HG02623 (cell line): ENCODE results near the gene RBMS3.

Source experiments
- ATAC-seq: cut with Tn5 transposase; IDR thresholded peaks from one replicate; pipeline ENCODE4 v1.9.1; 2021; ENCODE audit warnings: moderate library complexity; ENCODE audit not compliant: unreplicated experiment

Gene RBMS3

DNA sequence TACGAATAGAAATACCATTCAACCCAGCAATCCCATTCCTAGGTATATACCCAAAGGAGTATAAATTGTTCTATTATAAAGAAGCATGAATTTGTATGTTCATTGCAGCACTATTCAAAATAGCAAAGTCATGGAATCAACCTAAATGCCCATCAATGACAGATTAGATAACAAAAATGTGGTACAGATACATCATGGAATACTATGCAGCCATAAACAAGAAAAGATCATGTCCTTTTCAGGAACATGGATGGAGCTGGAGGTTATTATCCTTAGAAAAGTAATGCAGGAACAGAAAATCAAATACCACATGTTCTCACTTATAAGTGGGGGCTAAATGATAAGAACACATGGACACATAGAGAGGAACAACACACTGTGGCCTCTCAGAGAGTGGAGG, 571.9 kb downstream of the RBMS3 start:
- no peak for ATAC-seq

DNA sequence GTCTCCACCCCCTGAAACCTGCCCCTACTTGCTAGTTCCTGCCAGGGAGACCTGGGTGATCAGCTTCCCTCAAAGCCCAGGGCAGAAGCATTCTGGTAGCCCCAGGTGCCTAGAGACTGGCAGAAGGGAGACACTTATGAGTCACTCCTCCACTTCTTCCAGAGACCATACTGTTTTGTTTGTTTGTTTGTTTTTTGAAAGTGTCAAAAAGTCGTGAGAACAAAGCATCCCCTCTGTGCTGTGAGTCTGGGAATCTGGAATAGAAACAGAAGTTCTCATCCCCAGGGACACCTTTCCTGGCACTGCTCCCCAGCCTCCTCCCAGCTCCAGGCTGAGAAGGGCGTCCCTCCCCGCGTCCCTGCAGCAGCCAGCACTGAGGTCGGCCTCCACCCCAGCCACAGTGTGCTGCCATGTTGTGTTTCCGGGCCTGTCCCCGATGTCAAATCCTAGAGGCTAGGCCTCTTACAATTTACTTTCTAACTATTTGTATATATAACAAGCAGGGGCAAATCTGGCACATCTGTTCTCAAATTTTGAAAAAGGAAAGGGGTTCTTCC, 573.0 kb downstream of the RBMS3 start:
- ATAC-seq: no peak

DNA sequence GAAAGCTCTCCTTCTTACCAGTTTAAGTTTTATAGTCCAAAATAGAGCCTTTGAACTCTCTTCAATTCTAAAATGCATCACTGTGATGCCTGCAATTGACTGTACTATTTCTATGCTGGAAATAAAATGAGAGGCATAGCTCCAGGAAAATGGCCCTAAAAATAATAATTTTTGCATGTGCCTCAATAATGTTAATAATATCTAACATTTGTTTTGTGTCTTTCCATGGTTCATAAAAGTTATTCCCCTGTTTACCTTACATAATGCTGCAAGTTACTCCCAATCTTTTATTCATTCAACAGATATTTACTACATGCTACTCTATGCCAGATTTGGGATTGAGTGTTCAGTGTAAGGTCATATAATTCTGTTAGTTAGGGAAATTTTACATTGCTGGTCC, 574.0 kb downstream of the RBMS3 start:
- ATAC-seq: no peak

DNA sequence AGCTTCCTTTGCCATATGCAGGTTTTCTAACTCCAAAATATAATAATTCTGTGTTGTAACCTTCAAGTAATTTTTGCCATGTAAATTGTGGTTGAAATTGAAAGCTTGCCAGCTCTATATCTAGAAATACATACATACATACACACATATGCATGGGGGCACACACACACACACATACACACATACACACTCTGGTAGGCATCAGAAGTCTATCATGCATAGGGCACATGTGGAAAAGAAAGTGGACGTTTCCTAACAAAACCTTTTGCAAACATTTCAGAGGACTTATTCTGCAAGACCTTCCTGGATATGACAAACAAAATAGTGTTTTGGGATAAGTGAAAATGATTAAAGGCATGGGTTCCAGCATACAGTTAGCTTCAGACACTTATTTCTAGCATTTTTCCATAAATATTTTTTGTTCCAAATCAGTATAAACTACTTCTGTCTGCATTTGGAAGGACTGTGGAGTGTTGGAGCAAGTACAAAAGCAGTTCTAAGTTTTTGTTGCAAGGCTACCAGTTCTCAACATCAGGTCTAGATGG, 578.9 kb downstream of the RBMS3 start:
- no peak for ATAC-seq

DNA sequence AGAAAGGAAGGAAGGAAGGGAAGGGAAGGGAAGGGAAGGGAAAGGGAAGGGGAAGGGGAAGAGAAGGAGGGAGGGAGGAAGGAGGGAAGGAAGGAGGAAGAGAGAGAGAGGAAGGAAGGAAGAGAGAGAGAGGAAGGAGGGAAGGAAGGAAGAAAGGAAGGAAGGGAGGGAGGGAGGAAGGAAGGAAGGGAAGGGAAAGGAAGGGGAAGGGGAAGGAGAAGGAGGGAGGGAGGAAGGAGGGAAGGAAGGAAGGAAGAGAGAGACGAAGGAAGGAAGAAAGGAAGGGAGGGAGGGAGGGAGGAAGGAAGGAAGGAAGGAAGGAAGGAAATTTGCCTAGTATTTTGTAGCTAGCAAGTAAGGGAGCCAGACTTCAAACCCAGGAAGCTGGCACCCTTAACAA, 583.9 kb downstream of the RBMS3 start:
- no peak for ATAC-seq

DNA sequence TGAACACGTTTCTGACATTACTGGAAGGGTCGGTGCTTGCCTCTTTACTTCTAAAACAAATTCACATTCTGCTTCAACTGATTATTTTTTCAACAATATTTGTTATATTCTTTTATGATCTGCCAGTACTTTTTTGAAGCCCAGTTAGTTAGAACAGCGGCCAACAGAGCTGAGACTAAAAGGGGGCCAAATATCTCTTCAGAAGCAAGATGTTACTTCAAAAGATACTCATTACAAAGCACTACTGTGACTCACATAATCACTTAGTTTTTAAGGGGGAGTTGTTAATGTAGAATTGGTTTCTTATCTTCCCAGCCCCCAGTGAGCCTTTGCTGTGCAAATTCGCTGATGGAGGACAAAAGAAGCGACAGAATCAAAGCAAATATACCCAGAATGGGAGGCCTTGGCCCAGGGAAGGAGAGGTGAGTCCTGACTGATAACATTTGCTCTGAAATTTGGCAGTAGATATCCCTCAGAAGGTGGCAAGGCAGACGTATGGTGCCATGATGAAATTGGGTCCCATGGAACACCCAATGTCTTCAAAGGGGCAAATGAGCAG, 587.8 kb downstream of the RBMS3 start:
- no peak for ATAC-seq

DNA sequence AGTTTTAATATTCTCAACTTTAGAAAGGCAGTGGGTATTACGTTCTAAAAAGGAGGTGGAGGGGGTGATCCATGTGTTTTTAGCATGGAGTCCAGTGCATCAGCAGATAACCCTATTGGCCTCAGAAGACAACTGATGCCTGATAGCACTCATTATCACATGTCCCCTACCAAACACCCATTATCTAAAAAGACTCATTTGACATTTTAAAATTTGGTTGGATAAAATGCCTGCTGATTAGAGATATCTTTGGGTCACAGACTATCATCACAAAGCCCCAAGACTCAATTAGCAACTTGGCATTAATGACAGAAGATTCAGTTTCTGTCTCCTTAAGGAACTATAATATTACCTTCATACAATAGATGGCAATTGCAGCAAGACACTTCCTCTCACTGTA, 589.3 kb downstream of the RBMS3 start:
- ATAC-seq: no peak

DNA sequence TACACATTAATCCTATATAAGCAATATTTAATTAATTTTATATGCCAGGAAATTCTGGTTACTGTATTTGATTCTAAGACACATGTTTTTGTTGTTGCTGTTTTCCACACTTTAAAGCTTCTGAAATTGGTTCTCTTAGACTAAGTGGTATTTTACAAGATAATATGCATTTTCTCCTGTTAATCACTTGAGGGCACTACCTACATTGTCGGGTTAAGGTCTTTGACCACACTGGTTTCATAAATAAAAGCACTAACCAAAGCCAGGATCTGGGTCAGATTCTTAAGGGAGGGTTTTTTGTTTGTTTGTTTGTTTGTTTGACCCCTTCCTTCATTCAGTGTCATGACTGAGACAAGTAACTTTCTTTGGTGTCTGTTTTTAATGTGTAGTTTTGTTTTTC, 590.2 kb downstream of the RBMS3 start:
- ATAC-seq: no peak

DNA sequence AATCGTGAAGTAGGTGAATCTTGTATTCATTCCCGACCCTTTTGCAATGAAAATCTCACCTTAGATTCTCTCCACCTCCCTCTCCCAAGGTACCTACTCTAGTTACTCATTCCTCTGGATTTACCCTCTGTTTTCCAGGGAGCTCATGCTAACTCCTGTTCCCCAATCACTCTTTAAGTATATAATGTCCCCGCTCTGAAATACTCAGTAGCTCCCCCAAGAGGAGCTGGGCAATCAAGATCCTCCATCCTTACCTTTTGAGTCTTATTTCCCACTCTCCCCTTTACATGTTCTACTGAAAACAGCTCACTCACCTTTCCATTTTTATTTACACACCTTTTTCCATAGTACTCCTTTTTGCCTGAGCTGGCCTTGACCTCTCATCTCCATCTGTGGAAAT, 599.9 kb downstream of the RBMS3 start:
- ATAC-seq: no peak

DNA sequence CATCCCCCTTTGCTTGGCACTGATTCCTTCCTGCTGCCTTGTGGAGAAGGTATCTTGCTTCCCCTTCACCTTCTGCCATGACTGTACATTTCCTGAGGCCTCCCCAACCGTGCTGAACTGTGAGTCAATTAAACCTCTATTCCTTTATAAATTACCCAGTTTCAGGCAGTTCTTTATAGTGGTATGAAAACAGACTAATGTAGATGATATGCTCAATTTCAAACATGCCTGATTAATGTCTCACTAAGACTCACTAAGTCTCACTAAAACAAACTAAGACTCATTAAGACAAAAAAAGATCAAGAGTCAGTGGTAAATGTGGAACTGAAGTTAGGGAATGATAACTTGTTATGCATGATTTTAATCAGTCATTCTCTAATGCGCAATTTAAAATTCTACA, 606.6 kb downstream of the RBMS3 start:
- ATAC-seq: no peak

DNA sequence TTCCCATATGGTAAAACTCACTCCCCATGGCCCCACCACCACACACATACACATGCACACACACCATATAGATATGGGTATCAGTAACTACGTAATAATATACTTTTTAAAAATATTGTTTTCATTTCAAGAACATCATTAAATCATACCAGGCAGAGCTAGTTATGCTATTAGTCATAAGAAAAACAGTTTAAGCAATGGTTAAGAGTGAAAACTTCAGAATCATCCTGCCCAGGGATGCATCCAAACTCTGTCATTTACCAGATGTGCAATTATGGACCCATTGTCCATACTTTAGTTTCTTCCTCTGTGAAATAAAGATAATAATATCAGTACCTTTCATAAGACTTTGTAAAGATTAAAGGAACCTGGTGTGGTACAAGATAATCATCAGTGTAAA, 608.3 kb downstream of the RBMS3 start:
- ATAC-seq: no peak

DNA sequence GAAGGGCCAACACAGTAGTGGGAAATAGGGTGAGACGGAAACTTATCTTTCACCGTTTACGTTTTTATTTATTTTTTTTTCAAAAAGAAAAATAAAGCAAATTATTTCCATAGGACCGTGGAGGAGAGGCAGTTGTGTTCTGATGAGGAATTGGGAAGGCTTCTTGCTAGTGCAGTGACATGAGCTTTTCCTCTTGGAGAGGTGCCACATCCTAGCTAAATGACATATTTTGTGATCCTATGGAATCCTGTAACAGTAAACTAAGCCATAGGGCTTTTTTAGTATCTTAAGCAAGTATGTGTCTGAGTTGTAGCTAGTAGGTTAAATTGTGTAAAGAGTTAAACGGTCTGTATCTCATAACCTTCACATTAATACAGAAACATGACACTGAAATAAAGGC, 609.9 kb downstream of the RBMS3 start:
- no peak for ATAC-seq

DNA sequence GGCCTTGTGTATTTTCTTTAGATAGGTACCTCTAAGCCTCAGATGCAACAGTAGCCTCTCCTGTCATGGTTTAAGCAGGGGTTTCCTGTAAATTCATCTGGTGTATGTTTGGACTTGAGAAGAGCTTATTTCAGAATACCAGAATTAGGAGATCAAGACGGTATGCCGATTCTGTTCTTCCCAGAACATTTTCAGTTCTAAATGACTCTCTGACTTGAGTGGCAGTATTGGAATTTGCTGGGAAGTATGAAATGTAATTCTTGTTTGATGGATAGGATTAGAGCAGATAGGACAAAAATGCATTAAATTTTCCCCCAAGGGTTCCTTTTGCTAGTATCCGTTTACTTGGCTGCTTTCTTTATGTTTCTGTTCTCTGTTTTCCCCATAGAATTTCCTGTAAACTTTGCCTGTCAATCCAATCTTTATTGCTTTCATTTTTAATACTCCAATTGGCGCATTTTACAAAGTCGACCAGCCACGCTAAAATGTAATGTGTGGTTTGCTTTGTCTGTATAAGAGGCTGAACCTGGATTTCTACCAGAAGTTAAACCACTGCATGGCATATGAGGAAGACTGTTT, 612.2 kb downstream of the RBMS3 start:
- ATAC-seq: no peak

DNA sequence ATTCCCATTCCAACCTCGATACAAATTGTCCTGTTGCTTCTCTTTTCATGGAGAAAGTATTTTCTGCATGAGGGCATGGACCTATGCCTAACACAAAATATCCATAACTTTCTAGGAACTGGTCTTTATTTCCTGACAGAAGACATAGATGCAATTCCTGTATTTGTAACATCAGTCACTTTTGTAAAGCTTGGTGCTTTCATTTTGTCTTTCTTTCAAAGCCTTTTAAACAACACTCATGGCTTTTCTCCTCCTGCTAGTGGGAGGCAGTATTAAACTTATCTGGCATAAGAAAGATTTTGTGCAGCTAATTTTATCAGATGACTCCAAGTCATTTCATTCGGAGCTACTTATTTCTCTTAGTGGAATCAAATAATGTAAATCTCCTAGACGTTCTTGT, 616.0 kb downstream of the RBMS3 start:
- ATAC-seq: no peak

DNA sequence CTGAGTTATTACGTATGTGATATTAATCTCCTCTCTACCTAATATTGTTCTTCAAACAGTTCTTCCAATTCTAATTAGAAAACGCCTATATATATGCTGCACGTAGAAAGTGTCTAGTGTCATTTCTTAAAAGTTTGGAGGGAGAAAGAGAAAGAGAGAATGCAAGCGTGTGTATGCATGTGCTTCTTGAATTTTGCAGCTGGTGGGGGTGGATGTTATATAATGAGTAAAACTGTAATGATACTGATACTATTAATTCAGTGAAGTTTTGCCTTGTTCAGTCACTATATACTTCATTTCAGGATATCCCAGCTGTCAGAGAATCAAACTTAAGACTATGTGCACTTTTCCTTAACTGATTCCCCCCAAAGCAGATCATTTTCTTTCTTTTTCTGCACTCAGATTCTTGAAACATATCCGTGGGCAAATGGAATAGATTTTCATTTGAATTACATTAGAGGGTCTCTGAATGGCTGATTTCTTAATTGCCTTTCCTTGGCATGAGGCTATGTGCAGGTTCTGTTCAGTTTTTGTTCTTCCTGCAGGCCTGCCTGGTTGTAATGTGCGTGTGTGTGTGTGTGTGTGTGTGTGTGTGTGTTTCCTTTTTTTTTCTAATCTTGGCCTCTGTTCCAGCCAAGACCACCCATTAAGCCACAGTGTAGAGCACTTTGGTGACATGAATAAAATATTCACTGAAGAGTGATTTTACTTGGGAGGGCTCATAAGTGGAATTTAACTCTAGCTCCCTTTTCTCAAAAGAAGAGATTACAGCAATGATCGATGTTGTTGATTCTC, 617.5 kb downstream of the RBMS3 start:
- no peak for ATAC-seq

DNA sequence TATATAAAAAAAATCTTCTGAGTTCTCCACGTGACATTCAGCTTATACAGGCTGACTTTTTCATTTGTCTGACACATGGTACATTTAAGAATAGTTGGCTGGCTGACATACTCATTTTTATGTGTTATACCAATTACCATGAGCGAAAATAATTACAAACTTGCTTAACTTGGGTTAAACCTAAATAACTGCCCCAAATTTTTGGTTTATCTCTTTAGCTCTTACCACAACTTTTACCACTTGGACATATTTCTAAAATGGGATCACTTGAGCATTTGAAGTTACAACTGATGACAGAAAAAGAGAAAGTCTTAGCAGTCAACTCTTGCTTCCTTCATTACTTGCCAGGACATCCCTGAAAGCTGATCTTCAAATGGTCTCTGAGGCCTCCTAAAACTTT, 618.1 kb downstream of the RBMS3 start:
- no peak for ATAC-seq

DNA sequence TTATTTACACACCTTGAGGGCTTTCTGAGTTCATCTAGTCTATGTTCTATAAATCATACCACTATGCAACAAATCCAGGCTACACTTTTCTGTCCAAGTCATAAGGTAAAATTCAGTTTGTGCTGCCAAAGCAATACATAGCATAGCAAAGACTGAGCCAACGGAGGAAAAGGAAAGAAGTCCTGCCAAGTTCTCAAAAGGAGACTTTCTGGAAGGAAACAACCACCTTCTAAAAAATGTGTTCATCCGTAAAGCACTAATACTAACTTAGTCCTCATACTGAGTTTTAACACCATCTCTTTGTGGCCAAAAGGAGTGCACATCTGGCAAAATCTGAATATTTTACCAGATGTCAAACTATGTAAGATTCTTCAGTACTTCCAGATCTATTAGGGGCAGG, 620.2 kb downstream of the RBMS3 start:
- ATAC-seq: no peak

DNA sequence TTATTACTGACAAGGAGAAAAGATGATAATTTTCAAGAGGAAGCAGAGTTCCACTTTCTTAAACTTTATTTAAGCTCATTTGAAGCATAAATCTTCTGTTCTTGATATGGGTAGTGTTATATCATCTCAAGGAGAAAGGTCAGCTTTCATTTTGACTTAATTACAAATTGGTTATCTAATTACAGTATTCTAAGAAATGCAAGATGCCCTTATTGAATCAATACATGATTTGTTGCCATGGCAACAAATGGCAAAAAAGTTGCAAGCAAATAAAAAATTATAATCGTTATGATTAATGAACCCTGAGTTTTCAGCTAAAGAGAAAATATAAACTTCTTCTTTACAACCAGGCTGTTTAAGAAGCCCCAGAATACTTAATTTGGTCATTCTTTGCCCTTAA, 622.7 kb downstream of the RBMS3 start:
- ATAC-seq: no peak

DNA sequence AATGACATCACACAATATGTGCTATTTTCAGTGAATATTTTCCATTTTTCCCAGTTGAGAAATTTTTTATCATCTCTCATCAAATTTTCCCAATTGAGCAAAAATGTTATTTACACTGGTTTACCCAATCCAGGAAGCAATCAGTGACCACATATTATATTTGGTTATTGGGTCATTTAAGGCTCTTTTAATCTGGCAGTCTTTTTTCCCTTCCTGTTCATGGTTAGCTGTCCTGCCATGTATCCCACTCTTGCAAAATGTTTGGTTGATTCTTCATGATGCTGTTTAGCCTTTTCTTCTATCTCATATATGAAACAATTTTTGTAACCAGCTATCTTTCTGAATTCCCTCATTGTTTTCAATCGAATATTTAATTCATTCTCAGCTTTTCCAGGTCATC, 626.0 kb downstream of the RBMS3 start:
- ATAC-seq: no peak

DNA sequence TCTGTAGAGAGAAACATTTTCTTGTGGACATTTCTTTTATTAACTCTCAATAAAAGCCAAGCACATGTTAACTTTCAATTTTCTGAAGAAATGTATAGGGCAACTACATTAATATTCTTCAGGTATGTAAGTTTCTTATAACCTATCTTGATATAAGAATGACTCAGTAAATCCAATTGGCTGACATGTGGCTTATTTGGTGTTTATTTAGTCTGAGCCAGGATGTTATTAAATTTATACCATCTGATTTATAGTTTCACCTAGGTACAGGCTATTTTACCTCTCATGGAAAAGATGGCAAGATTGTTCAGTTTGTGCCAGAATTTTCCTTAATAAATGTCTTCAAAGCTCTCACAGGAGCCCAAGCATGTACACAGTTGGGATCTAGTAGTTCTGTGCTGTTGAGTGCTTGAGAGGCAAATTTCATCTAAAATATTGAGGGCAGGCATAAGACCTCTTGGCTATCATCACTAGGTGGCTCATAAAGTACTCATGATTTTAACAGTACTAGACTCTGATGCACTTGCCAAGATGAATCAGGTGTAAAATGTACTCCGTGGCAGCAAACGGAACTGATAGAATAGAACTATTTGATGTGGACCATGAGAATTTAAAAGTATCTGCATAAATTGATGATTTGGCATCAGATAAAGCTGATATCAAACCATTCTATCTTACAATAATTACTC, 631.9 kb downstream of the RBMS3 start:
- no peak for ATAC-seq

DNA sequence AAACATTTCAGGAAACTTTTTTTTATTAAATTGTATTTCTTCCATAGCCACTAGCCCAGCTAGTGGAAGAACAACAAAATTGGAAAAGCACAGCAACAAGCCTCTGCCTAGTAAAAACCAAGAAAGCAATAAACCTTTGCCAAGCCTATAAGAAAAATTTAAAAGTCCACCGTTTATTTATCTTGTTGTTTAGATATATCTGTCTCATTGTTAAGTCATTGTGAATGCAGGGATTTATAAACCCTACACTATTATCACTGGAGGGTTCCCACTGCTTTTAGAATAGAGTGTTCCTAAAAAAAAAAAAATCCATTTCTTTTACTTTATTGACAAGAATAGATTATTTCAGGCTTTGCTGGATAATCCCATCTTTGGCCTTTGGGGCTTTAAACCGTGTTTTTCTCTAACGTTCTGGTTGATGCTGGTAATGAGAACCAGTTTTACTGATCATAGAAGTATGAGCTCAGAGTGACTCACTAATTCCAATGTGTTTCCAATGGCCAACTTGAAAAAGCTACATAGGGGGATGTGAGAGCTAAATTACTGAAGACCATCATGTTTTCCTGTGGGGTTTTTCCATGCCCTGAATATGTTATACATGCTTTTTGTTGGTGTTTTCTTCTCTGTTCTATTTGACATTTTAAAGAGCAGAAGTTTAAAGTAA, 634.1 kb downstream of the RBMS3 start:
- ATAC-seq: no peak
